OCI-LY7 (cell line): ENCODE data around the gene NDNF. TPM values are rescaled to one million over a fixed set of nuclear protein-coding genes. Genes with fewer than 3 reads are reported as not detected.

Source experiments
- BruUV-seq: library from RNA; stranded (reverse); fragments of 400-500 nt; replicated peaks from 2 replicates; lab custom pipeline; 2021; lab: Mats Ljungman, UMichigan
- CTCF ChIA-PET: fragments of 300-600 bp; sonication (Branson Sonifier 250); formaldehyde crosslinking; loops from one replicate; lab custom pipeline; 2022; ENCODE audit warnings: antibody characterized with exemption; ENCODE audit not compliant: unreplicated experiment; lab: Charles Lee
- POLR2A ChIA-PET: fragments of 300-600 bp; sonication (Branson Sonifier 250); formaldehyde crosslinking; loops from one replicate; lab custom pipeline; 2022; ENCODE audit warnings: antibody characterized with exemption; lab: Charles Lee
- DNase-seq: peaks from one replicate; pipeline ENCODE4 v3.0.0-alpha.2; 2015; ENCODE audit warnings: low spot score
- H2AFZ ChIP-seq: fragments of 200-600 bp; sonication (generic), shearing (Covaris generic); 2 replicates; pipeline ENCODE4 v1.6.1; 2014; ENCODE audit warnings: mild to moderate bottlenecking, antibody characterized with exemption, low read length, moderate library complexity
- H3K27ac ChIP-seq: fragments of 200-600 bp; sonication (generic); 2 replicates; pipeline ENCODE4 v1.5.1; 2014; ENCODE audit warnings: mixed run types, low read depth, mild to moderate bottlenecking, moderate library complexity, low read length, inconsistent platforms; ENCODE audit not compliant: poor library complexity, severe bottlenecking
- H3K36me3 ChIP-seq: fragments of 200-600 bp; sonication (generic); 2 replicates; pipeline ENCODE4 v1.6.1; 2014; ENCODE audit warnings: mild to moderate bottlenecking, antibody characterized with exemption, low read length, moderate library complexity, mixed read lengths; ENCODE audit not compliant: insufficient read depth
- H3K4me1 ChIP-seq: fragments of 200-600 bp; sonication (generic); 2 replicates; pipeline ENCODE4 v1.5.1; 2014; ENCODE audit warnings: mild to moderate bottlenecking, low read length; ENCODE audit not compliant: insufficient read depth, poor library complexity, severe bottlenecking
- H3K4me2 ChIP-seq: fragments of 200-600 bp; sonication (generic); 2 replicates; pipeline ENCODE4 v1.6.1; 2014; ENCODE audit warnings: mild to moderate bottlenecking, low read length
- H3K4me3 ChIP-seq: fragments of 200-600 bp; sonication (generic); 2 replicates; pipeline ENCODE4 v1.5.1; 2014; ENCODE audit warnings: mild to moderate bottlenecking, low read depth, low read length; ENCODE audit not compliant: poor library complexity, severe bottlenecking
- H3K79me2 ChIP-seq: fragments of 200-600 bp; sonication (generic); 2 replicates; pipeline ENCODE4 v1.6.1; 2016; ENCODE audit warnings: low read depth, mild to moderate bottlenecking, low read length, moderate library complexity, mixed read lengths; ENCODE audit not compliant: insufficient read depth
- H3K9me2 ChIP-seq: fragments of 200-600 bp; sonication (generic); 2 replicates; pipeline ENCODE4 v1.6.1; 2016; ENCODE audit warnings: mild to moderate bottlenecking, low read length, mixed read lengths; ENCODE audit not compliant: insufficient read depth
- H3K9me3 ChIP-seq: fragments of 200-600 bp; sonication (generic); 2 replicates; pipeline ENCODE4 v1.6.1; 2014; ENCODE audit warnings: mild to moderate bottlenecking, mixed run types, low read length, mixed read lengths
- H4K20me1 ChIP-seq: fragments of 200-600 bp; sonication (generic); 2 replicates; pipeline ENCODE4 v1.6.1; 2014; ENCODE audit warnings: mild to moderate bottlenecking, antibody characterized with exemption, low read length, moderate library complexity, mixed read lengths; ENCODE audit not compliant: insufficient read depth
- CTCF ChIP-seq: fragments of 200-600 bp; sonication (generic); conservative IDR thresholded peaks from 2 replicates; pipeline ENCODE4 v1.5.1; 2014; ENCODE audit warnings: mild to moderate bottlenecking, antibody characterized with exemption, low read length, moderate library complexity, mixed read lengths
- EZH2phosphoT487 ChIP-seq: fragments of 200-600 bp; sonication (generic); IDR thresholded peaks from 2 replicates; pipeline ENCODE4 v1.6.1; 2018; ENCODE audit warnings: low read depth, borderline replicate concordance, mild to moderate bottlenecking, mixed run types, antibody characterized with exemption, low read length, moderate library complexity, mixed read lengths
- intact Hi-C: fragments of 100-400 bp; cut with micrococcal nuclease; formaldehyde crosslinking; loops from one replicate; pipeline ENCODE4 v1.10.0; 2022; ENCODE audit not compliant: unreplicated experiment
- total RNA-seq, 2 experiments: library from RNA; depleted of rRNA in 1 of 2; stranded (reverse); fragments of >200 nt in 1 of 2; shearing (Covaris generic) in 1 of 2; gene quantifications; 2 replicates each; pipeline ENCODE4 v1.2.3, GENCODE V29; 2014 to 2022

Gene NDNF
- total RNA-seq, 2 experiments from 2014 or later, result not detected

GRCh38 chr4:121009578-121010478 lies 62.5 kb downstream of the NDNF start:
- Histone ChIP-seq H2AFZ (no peak overlapping the region), H3K4me3 (no peak overlapping the region), H3K27ac (no peak overlapping the region), H3K9me3 (no peaks in the 10 kb centered on the region), H3K9me2 (no peaks in the 10 kb centered on the region), H3K4me2 (no peak overlapping the region), H3K4me1 (no peaks in the 10 kb centered on the region), H4K20me1 (no peaks in the 10 kb centered on the region), H3K36me3 (no peaks in the 10 kb centered on the region), H3K79me2 (no peaks in the 10 kb centered on the region)
- CTCF ChIA-PET, result no interaction called here
- TF ChIP-seq CTCF (no peak), EZH2phosphoT487 (no peak)
- intact Hi-C loops, result no loop called here
- DNase-seq, result no peak
- POLR2A ChIA-PET, result interaction anchor here (0.7 to 1.4 kb wide), 5 partner anchors 11 to 1748 kb away, joined by 3 read pairs; no protein-coding TSS in a partner anchor
- no TSS peak for BruUV-seq

GRCh38 chr4:121007660-121008059 lies 64.7 kb downstream of the NDNF start:
- TF ChIP-seq EZH2phosphoT487 (no peak), CTCF (no peak)
- Histone ChIP-seq H4K20me1 (no peaks in the 10 kb centered on the region), H3K36me3 (no peaks in the 10 kb centered on the region), H3K4me3 (no peak overlapping the region), H3K9me3 (no peaks in the 10 kb centered on the region), H3K4me1 (no peaks in the 10 kb centered on the region), H3K9me2 (no peaks in the 10 kb centered on the region), H3K79me2 (no peaks in the 10 kb centered on the region), H3K27ac (no peak overlapping the region), H3K4me2 (no peak overlapping the region), H2AFZ (no peak overlapping the region)
- no peak for DNase-seq
- no TSS peak for BruUV-seq
- intact Hi-C loops, result no loop called here
- CTCF ChIA-PET, result no interaction called here
- POLR2A ChIA-PET, result interaction anchor here (0.7 kb wide), 1 partner anchor 367 kb away, joined by 3 read pairs; no protein-coding TSS in a partner anchor

GRCh38 chr4:121003863-121004262 lies 68.5 kb downstream of the NDNF start:
- no peaks in the 10 kb centered on the region for H3K79me2 ChIP-seq
- TF ChIP-seq CTCF (no peak), EZH2phosphoT487 (no peak)
- intact Hi-C loops, result no loop called here
- no TSS peak for BruUV-seq
- no peak overlapping the region for H3K4me2 ChIP-seq
- no peaks in the 10 kb centered on the region for H4K20me1 ChIP-seq
- H3K4me1 ChIP-seq, result no peaks in the 10 kb centered on the region
- H3K9me3 ChIP-seq, result no peaks in the 10 kb centered on the region
- H3K36me3 ChIP-seq, result no peaks in the 10 kb centered on the region
- DNase-seq, result no peak
- no peak overlapping the region for H3K4me3 ChIP-seq
- no peak overlapping the region for H2AFZ ChIP-seq
- CTCF ChIA-PET, result interaction anchor here (0.6 kb wide), 1 partner anchor 573 kb away, joined by 3 read pairs; no protein-coding TSS in a partner anchor
- POLR2A ChIA-PET, result interaction anchor here (0.7 to 0.8 kb wide), 2 partner anchors 15 to 41 kb away, joined by 3 read pairs; no protein-coding TSS in a partner anchor
- H3K9me2 ChIP-seq, result no peaks in the 10 kb centered on the region
- no peak overlapping the region for H3K27ac ChIP-seq
